DMS53 treated with DMSO at 0.1 percent for 48 hours (cell line): ENCODE data around the gene MTR.
"Not testable (repeated sequence)": the region's sequence is repeated elsewhere in the genome, so short reads cannot be mapped to it uniquely, and the experiment has no call there.

ENCODE experiments used
- DNase-seq: peaks from one replicate; lab custom pipeline; 2025; ENCODE audit not compliant: unreplicated experiment; lab: John Stamatoyannopoulos, UW

MTR gene

GRCh38 chr1:236830116-236830515 lies 35.0 kb downstream of the MTR start:
- DNase-seq, result no peak

GRCh38 chr1:236830560-236830959 lies 35.5 kb downstream of the MTR start:
- DNase-seq, result no peak

- no peak for DNase-seq
Measured at GRCh38 chr1:236833575-236833974, 38.5 kb downstream of the MTR start.

GRCh38 chr1:236834876-236835275 lies 39.8 kb downstream of the MTR start:
- no peak for DNase-seq

- DNase-seq, result no peak
Measured at GRCh38 chr1:236835491-236835890, 40.4 kb downstream of the MTR start.

GRCh38 chr1:236836157-236836556 lies 41.1 kb downstream of the MTR start:
- no peak for DNase-seq

GRCh38 chr1:236837115-236837514 lies 42.0 kb downstream of the MTR start:
- DNase-seq, result no peak

GRCh38 chr1:236837897-236838296 lies 42.8 kb downstream of the MTR start:
- DNase-seq, result no peak

- DNase-seq, result no peak
Measured at GRCh38 chr1:236841341-236841740, 46.2 kb downstream of the MTR start.

- no peak for DNase-seq
Measured at GRCh38 chr1:236844499-236845271, 49.6 kb downstream of the MTR start.

- DNase-seq, result no peak
Measured at GRCh38 chr1:236845830-236846229, 50.7 kb downstream of the MTR start.

GRCh38 chr1:236848274-236848923 lies 53.3 kb downstream of the MTR start:
- DNase-seq, result no peak

GRCh38 chr1:236850077-236850979 lies 55.2 kb downstream of the MTR start:
- no peak for DNase-seq

GRCh38 chr1:236851871-236852270 lies 56.8 kb downstream of the MTR start:
- no peak for DNase-seq

GRCh38 chr1:236853921-236854604 lies 59.0 kb downstream of the MTR start:
- DNase-seq, result no peak

- DNase-seq, result no peak
Measured at GRCh38 chr1:236854605-236854983, 59.5 kb downstream of the MTR start.

GRCh38 chr1:236856649-236857048 lies 61.6 kb downstream of the MTR start:
- not testable (repeated sequence) for DNase-seq

- no peak for DNase-seq
Measured at GRCh38 chr1:236858165-236858564, 63.1 kb downstream of the MTR start.

- no peak for DNase-seq
Measured at GRCh38 chr1:236860101-236860500, 65.0 kb downstream of the MTR start.

- DNase-seq, result no peak
Measured at GRCh38 chr1:236860674-236861073, 65.6 kb downstream of the MTR start.

- no peak for DNase-seq
Measured at GRCh38 chr1:236861560-236862218, 66.6 kb downstream of the MTR start.
